Stimulated activated naive CD8-positive, alpha-beta T cell treated with anti-CD3 and anti-CD28 coated beads, Interleukin-15, amount 100 ng/mL, for 72 hours (primary cell): Measurements from ENCODE around the gene PTPN14.

Experiments
- ATAC-seq: fragments of 150-1000 bp; cut with Tn5 transposase; 2 replicates; pipeline ENCODE4 v1.10.0; 2021; ENCODE audit warnings: mild to moderate bottlenecking, moderate library complexity
- DNase-seq, 2 donors: peaks; one replicate each; pipeline ENCODE4 v3.0.0; 2021 to 2022
- H3K27ac Mint-ChIP-seq, 2 donors: one replicate each; pipeline ENCODE4 v1.8.0; 2022; ENCODE audit warnings: mild to moderate bottlenecking in 2 of 2, mixed read lengths in 2 of 2, moderate library complexity in 2 of 2
- H3K27me3 Mint-ChIP-seq: one replicate; pipeline ENCODE4 v1.8.0; 2022; ENCODE audit warnings: mixed read lengths
- H3K4me1 Mint-ChIP-seq: one replicate; pipeline ENCODE4 v1.8.0; 2022; ENCODE audit warnings: mild to moderate bottlenecking, mixed read lengths
- H3K4me3 Mint-ChIP-seq, 2 donors: one replicate each; pipeline ENCODE4 v1.8.0; 2022; ENCODE audit warnings: mild to moderate bottlenecking in 2 of 2, mixed read lengths in 2 of 2, moderate library complexity in 1 of 2
- H3K9me3 Mint-ChIP-seq, 2 donors: one replicate each; pipeline ENCODE4 v1.8.0; 2022; ENCODE audit warnings: mixed read lengths in 2 of 2

The PTPN14 gene

GRCh38 chr1:214324896-214325800 is 226.3 kb downstream of the PTPN14 start:
- Mint-ChIP-seq H3K4me1 (no peaks in the 10 kb centered on the region), H3K27ac (no peak overlapping the region), H3K4me3 (no peak overlapping the region), H3K27me3 (no peaks in the 10 kb centered on the region), H3K9me3 (no peaks in the 10 kb centered on the region)
- no peak for DNase-seq
- no peak for ATAC-seq

DNA sequence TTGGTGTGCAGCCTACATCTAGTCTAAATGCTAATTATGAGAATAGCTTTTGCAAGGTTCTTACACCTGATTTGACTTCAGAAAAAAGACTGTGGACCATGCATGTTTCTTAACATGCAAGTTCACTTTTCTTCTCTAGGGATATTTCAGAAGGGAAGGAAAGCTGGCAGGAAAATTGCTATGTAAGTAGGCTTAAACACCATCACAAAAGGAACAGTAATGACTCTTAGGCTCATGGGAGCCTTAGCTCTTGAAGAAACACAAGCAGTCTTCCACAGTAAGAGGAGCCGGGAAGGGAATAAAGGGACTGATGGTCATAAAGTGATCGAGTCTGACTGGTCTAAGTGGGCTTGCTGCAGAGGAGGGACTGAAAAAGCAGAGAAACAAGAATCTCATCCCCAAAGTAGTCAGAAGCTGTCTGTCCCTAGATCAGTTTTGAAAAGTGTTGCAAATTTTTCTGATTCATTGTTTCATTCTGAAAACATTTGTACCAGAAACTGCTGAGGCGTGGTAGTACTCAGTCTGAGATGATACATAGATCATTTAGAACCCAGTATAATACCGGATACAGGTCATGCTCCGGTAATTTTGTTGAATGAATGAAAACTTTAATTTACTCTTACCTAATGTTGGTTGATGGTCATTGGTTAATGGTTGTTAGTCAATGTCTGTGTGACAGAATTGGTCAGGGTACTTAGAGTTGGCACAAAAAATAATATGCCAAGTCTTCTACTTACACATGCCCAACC is 229.5 kb downstream of the PTPN14 start:
- H3K4me3 Mint-ChIP-seq = no peak overlapping the region
- no peaks in the 10 kb centered on the region for H3K9me3 Mint-ChIP-seq
- peak overlapping the region in 1 of 2 donors; percentile 55 for H3K27ac Mint-ChIP-seq
- no peak for DNase-seq
- no peaks in the 10 kb centered on the region for H3K4me1 Mint-ChIP-seq
- no peak for ATAC-seq
- no peaks in the 10 kb centered on the region for H3K27me3 Mint-ChIP-seq

DNA sequence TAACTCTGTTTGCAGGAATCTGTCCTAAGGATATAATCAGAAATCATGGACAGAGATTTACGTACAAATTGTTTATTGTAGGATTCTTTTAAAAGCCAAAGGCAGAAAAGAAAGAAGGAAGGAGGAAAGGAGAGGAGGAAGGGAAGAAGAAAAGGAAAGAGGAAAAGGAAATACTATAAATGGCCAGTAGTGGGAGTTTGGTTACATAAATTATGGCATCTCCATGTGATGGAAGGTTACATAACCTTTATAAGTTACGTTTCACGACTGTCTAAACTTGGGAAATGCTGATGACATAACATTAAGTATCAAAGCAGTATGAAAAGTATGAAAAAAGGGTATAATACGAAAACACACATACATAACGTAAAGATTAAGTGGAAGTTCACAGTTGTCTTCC is 231.5 kb downstream of the PTPN14 start:
- Mint-ChIP-seq H3K4me3 (no peak overlapping the region), H3K4me1 (no peaks in the 10 kb centered on the region), H3K27me3 (no peaks in the 10 kb centered on the region), H3K9me3 (no peaks in the 10 kb centered on the region), H3K27ac (peak overlapping the region in 1 of 2 donors; percentile 43)
- DNase-seq = no peak
- ATAC-seq = no peak

GRCh38 chr1:214318956-214319736 is 232.3 kb downstream of the PTPN14 start:
- DNase-seq (no peak), ATAC-seq (no peak)
- H3K27me3 Mint-ChIP-seq = no peaks in the 10 kb centered on the region
- peak overlapping the region in 1 of 2 donors; percentile 36 for H3K27ac Mint-ChIP-seq
- H3K4me3 Mint-ChIP-seq = no peak overlapping the region
- H3K9me3 Mint-ChIP-seq = no peaks in the 10 kb centered on the region
- H3K4me1 Mint-ChIP-seq = no peaks in the 10 kb centered on the region

GRCh38 chr1:214318356-214318755 is 233.0 kb downstream of the PTPN14 start:
- ATAC-seq (no peak), DNase-seq (no peak)
- no peak overlapping the region for H3K27ac Mint-ChIP-seq

DNA sequence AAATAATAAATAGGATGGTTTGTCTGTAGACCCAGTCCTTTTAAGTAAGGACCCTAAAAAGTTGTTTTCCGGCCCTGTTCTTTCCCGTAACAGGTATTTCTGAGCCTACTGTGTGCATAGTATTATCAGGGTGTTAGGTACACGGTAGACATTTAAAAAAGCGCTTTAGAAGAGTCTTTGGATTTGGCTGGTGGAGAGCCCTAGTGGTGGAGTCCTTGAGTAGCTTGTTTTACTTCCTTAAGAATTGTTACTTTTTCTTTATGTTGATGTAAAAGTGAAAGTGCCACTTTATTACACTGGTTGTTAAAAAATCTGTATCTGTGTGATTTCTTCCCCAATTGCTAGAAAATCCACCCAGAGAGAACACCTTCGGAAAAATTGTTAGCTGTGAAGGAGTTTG is 233.7 kb downstream of the PTPN14 start:
- DNase-seq (no peak), ATAC-seq (no peak)
- Mint-ChIP-seq H3K9me3 (no peaks in the 10 kb centered on the region), H3K4me1 (no peaks in the 10 kb centered on the region), H3K4me3 (no peak overlapping the region), H3K27ac (no peak overlapping the region), H3K27me3 (no peaks in the 10 kb centered on the region)

More at GRCh38 chr1:214318356-214318755, 233.0 kb downstream of the PTPN14 start:
- no peaks in the 10 kb centered on the region for H3K9me3 Mint-ChIP-seq
- no peaks in the 10 kb centered on the region for H3K4me1 Mint-ChIP-seq
- no peak overlapping the region for H3K4me3 Mint-ChIP-seq
- no peaks in the 10 kb centered on the region for H3K27me3 Mint-ChIP-seq

- H3K4me1 Mint-ChIP-seq = no peaks in the 10 kb centered on the region
- no peaks in the 10 kb centered on the region for H3K9me3 Mint-ChIP-seq
- DNase-seq (no peak), ATAC-seq (no peak)
- H3K4me3 Mint-ChIP-seq = no peak overlapping the region
- peak overlapping the region in 1 of 2 donors; percentile 73 for H3K27ac Mint-ChIP-seq
- no peaks in the 10 kb centered on the region for H3K27me3 Mint-ChIP-seq
Measured at GRCh38 chr1:214317300-214317699, 234.1 kb downstream of the PTPN14 start.

GRCh38 chr1:214316593-214316992 is 234.8 kb downstream of the PTPN14 start:
- no peaks in the 10 kb centered on the region for H3K4me1 Mint-ChIP-seq
- H3K9me3 Mint-ChIP-seq = no peaks in the 10 kb centered on the region
- H3K4me3 Mint-ChIP-seq = no peak overlapping the region
- H3K27me3 Mint-ChIP-seq = no peaks in the 10 kb centered on the region
- no peak for ATAC-seq
- DNase-seq = no peak
- H3K27ac Mint-ChIP-seq = no peak overlapping the region

GRCh38 chr1:214314178-214314843 is 237.1 kb downstream of the PTPN14 start:
- no peaks in the 10 kb centered on the region for H3K9me3 Mint-ChIP-seq
- H3K4me3 Mint-ChIP-seq = no peak overlapping the region
- no peaks in the 10 kb centered on the region for H3K27me3 Mint-ChIP-seq
- H3K27ac Mint-ChIP-seq = no peak overlapping the region
- ATAC-seq (no peak), DNase-seq (no peak)
- H3K4me1 Mint-ChIP-seq = peaks cover 16% of the 10 kb centered on the region

DNA sequence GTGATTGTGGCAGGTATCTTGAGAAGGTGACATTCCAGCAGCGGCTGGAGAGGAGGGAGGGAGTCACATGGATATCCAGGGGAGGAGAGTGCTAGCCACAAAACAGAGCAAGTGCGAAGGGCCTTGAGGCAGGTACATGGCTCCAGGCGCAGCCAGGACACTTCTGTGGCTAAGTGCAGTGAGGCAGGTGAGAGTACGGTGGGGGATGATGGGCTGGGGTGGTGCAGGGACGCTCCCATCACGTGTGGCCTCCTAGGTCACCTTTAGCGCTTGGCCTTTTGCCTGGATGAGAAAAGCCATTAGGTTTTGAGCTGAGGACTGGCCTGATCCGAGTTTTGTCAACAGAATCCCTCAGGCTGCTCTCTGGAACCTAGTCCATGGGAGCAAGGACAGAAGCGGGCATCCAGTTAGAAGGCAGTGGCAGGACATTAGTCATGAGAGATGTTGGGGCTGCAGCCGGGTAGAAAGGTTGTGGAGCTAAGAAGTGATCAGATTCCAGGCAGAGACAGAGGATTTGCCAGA is 238.8 kb downstream of the PTPN14 start:
- Mint-ChIP-seq H3K4me1 (peaks cover 30% of the 10 kb centered on the region), H3K27me3 (no peaks in the 10 kb centered on the region), H3K9me3 (no peaks in the 10 kb centered on the region), H3K27ac (no peak overlapping the region), H3K4me3 (no peak overlapping the region)
- ATAC-seq (no peak), DNase-seq (no peak)

GRCh38 chr1:214310777-214311690 is 240.4 kb downstream of the PTPN14 start:
- no peaks in the 10 kb centered on the region for H3K9me3 Mint-ChIP-seq
- peak overlapping the region in 1 of 2 donors; percentile 63 for H3K27ac Mint-ChIP-seq
- H3K27me3 Mint-ChIP-seq = no peaks in the 10 kb centered on the region
- no peak for ATAC-seq
- DNase-seq = no peak
- peaks cover 36% of the 10 kb centered on the region for H3K4me1 Mint-ChIP-seq
- H3K4me3 Mint-ChIP-seq = peak overlapping the region; percentile 68 to 71

- H3K27me3 Mint-ChIP-seq = no peaks in the 10 kb centered on the region
- H3K9me3 Mint-ChIP-seq = no peaks in the 10 kb centered on the region
- peaks cover 37% of the 10 kb centered on the region for H3K4me1 Mint-ChIP-seq
- peak overlapping the region; percentile 39 to 46 for H3K4me3 Mint-ChIP-seq
- DNase-seq (no peak), ATAC-seq (peak; percentile 46)
- H3K27ac Mint-ChIP-seq = no peak overlapping the region
Measured at GRCh38 chr1:214310010-214310409, 241.4 kb downstream of the PTPN14 start.

DNA sequence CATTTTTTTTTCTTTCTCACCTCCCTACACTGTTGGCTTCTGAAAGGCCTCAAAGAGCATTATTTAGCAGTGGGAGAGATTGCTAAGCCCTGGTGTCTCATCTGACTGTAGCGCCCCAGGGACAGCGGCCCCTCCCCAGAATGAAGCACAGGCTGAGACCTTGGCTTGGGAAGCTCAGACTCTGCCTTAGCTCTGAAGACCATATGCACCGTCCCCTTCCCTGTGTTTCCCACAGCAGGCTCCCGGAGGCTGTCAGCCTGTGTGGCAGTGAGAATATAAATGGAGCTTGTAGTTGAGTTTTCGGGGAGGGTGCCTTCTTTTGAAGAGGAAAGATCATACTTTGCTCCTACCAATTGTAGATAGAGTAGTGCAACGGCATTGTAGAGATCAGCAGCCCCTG is 245.1 kb downstream of the PTPN14 start:
- H3K27me3 Mint-ChIP-seq = no peaks in the 10 kb centered on the region
- no peak overlapping the region for H3K27ac Mint-ChIP-seq
- DNase-seq (no peak), ATAC-seq (no peak)
- peaks cover 48% of the 10 kb centered on the region for H3K4me1 Mint-ChIP-seq
- H3K9me3 Mint-ChIP-seq = no peaks in the 10 kb centered on the region
- no peak overlapping the region for H3K4me3 Mint-ChIP-seq

DNA sequence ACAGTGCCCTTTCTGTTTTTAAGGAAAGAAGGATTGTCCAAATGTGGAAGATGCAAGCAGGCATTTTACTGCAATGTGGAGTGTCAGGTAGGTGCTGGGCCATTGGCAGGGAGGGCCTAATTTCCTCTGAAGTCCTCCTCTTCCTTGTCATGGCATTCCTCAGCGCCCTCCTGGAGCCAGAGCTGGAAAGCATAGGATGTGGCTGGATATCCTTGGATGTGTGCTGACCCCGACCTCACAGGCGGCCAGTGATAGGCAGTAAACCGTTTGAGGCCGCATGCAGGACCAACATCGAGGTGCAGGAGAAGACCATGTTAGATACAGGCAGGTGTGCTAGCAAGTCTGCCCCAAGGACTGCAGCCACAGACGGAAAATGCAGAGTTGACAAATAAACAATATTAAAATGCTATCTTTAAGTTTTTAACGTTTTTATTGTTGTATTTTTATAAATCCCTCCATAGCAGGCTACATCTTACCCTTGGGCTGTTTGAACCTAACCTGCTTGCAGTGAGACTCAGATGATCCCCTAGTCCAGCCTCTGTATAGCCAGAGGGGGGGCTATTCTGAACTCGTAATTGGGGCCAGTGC is 246.1 kb downstream of the PTPN14 start:
- Mint-ChIP-seq H3K4me3 (no peak overlapping the region), H3K9me3 (no peaks in the 10 kb centered on the region), H3K27ac (no peak overlapping the region), H3K4me1 (peaks cover 42% of the 10 kb centered on the region), H3K27me3 (no peaks in the 10 kb centered on the region)
- no peak for ATAC-seq
- DNase-seq = no peak
